GM21723 (cell line): ENCODE data around the gene PRDM16.

Source experiments
- ATAC-seq: cut with Tn5 transposase; IDR thresholded peaks from one replicate; pipeline ENCODE4 v1.9.1; 2021; ENCODE audit warnings: mild to moderate bottlenecking, moderate library complexity; ENCODE audit not compliant: unreplicated experiment

PRDM16 gene

DNA sequence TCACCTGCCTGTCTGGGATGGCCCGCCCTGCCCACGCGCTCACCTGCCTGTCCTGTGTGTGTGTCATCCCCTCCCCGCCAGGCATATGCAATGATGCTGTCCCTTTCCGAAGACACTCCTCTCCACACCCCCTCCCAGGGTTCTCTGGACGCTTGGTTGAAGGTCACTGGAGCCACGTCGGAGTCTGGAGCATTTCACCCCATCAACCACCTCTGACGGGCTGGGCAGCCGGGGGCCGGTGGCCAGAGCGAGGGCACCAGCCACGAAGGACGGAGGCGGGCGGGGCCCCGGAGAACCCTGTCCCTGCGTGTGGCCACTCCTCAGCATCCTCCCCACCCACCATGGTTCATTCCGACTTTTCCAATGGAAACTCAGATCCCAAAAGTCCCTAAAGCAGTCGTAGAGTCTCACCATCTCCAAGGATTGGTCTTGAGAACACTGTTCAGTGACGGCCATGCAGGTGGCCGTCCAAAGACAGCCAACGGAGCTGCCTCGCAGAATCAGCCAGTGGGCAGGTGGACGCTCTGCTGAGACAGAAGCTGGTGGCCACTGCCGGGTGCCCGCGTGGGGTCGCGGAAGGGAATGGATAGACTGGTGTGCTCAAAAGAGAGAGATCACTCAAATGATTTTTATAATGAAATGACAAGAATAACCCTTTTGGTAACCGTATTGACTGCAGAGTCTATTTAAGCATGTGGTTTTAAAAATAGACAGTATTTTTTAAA lies 364.8 kb downstream of the PRDM16 start:
- ATAC-seq = no peak

DNA sequence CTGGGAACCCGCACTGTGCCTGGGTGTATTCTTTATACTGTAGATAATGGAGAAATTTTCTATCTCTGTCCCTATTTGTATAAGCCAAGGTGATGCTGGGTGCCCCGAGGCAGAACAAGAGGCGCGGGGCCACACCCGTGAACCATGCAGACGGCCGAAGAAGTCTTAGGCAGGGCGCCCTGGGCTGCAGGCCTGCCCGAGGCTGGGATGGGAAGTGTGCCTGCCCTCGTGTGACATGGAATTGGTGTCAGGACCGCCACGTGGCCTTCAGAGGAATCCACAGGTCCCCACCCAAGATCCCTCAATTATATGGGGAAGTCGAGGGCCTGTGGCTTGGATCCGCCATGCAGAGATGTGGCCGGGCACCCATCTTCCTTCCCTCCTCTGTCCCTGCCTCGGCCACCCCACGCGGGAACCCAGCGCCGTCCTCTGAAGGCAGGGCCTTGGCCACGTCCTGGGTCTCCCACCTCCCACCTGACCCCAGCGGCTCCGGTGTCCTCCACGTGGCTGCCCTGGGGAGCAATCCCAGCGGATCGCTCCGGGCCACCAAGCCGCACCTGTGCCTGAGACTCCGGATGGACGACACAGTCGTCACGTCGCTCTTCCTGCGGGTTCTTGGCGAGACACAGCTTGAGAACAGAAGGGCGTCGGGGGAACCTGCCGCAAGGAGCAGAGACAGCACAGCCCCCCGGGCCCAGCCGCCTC lies 365.6 kb downstream of the PRDM16 start:
- ATAC-seq = no peak

DNA sequence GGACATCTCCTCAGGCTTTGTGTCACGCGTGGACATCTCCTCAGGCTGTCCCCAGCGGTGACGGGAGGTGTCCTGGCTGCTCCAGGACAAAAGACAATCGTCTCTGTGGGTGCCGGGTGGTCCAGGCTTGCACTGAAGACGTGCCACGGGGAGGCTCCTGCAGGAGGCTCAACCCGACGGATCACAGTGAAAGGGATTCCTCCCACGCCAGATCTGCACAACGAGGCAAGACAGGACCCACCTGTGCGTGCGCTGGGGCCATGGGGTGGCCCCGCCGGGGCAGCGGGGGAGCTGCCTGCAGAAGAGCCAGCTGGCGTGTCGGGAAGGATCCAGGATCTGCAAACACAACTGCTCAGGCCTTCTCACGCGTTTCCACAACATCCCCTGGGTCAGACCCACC lies 366.7 kb downstream of the PRDM16 start:
- ATAC-seq = no peak

DNA sequence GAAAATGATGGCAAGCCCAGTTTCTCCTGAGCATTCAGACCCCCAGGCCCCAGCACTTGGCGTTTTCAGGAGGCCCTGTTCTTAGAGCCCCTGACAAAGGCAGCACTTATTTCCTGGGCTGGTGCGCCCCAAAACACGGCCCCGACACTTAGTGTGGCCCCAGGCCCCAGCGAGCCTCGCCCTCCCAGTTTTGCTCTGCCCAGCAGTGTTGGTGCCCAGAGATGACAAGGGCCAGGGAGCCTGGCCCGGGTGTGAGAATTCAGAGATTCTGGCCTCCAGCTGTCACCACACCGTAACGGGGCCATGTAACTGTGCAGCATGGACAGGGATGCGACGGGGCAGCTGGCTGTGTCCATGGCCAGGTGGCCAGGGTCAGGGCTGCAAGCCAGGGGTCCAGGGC lies 367.4 kb downstream of the PRDM16 start:
- no peak for ATAC-seq

DNA sequence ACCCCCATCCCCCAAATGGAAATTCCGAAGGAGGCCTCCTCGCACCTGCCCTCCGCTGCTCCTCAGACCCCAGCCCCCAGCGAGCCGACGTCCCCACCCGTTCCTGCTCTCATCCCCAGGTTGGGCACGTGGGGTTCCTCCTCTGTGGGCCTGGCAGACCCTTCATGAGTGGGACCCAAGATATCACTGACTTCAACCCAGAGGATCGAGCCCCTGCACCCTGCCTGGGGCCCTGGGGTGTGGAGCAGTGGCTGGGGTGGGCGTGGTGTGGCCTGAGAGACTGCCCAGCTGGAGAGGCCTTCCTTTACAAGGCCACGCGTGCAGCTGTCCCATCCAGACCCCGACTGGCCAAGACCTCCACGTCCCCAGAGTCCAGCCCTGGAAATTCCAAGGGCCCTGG lies 367.9 kb downstream of the PRDM16 start:
- no peak for ATAC-seq

DNA sequence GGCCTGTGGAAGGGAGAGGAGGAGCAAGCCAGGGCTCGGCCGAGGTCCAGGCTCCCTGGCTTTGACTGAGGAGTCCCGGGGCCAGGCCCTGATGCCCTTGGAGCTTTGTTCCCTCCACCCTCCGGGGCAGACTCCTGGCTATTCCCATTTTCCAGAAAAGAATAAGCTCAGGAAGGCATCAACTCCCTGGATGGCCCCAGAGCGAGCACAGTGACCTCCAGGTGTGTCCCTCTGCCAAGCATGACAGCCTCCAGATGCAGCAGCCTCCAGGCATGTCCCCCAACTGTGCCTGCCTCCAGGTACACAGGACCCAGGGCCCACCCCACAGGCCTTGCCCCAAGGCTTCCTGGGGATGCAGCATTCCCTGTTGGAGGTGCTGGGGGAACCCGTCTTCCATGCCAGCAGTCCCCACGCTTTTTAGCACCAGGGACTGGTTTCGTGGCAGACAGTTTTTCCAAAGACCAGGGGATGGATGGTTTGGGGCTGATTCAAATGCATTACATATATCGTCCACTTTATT lies 369.7 kb downstream of the PRDM16 start:
- ATAC-seq = no peak

DNA sequence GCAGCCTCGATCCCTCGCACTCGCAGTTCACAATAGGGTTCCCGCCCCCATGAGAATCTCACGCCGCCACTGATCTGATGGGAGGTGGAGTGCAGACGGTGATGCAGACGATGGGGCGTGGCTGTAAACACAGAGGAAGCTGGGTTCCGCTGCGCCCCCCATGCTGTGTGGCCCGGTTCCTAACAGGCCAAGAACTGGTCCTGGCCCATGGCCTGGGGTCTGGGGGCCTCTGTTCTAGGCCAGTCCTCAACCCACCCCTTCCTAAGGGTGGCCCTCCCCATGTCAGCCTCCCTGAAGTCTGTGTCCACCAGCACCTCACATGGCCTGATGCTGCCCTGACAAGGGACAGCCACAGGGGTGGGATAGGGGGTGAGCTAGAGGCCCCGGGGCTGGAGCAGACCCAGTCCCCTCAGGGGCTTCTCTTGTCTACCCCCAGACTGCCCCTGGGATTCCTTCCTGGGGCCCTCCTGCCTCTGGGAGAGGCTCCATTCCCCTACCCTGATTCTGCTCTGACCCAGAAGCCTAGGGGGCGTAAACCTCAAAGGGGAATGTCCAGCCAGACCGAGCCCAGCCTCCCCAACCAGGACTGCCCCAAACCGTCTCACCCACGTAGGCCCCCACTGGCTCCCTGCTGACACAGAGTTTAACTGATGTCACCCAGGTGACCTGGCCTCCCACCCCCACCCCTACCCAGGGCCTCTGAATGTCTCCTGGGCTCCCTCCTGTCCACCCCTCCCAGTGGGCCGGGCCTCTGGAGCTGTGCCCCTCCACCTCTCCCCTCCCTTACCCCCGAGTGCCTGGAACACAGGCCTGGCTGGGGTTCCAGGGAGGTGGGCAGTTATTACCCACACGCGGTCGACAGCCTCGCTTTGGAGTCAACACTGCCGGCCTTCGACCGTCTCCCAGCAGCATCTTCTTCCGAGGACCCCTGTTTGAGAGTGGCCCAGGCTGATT lies 370.6 kb downstream of the PRDM16 start:
- no peak for ATAC-seq

DNA sequence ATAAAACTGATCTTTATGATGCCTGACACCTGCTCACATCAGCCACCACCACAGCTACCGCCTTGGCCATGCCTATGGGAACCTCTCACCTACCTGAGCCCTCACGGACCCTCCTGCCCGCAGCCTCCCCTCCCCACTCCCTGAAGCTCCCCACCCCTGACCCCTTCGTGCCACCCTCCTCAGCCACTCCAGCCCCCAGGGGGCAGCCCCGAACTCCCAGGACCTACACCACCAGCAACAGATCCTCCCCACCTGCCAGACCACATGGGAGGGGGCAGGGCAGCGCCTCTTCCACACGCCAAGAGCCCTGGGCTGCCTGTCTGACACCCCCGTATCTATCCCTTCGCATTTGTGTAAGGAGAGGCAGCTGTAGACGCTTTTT lies 371.3 kb downstream of the PRDM16 start:
- ATAC-seq = no peak

DNA sequence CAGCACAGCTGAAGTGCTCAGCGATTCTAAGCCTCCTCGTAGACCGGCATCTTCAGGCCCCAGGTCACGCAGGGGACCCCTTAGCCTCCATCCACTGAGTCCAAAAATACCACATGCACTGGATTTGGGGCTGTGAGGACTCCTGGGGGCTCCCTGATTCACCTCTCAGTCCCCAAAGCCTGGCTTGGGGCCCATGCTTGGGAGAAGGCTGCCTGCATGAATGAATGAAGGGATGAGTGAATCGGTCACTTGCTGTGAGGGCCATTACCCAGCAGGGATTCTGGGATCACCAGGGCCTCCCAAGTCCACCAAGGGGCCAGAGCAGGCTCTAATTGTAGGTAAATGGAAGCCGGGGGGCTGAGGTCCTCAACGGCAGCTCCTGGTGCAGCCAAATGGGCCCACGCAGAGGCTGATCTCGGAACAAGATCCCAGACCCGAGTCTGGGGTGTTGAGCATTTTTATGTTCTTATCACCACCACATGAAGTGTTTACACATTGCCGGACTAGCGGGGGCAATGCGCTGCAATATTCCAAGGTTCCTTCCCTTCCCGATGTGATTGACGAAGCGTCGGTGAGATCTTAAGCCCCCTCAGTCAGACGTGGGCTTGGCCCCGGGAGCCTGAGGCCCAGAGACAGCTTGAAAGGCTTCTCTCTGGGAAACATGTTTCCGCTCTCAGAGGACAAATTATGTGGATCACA lies 371.9 kb downstream of the PRDM16 start:
- no peak for ATAC-seq

DNA sequence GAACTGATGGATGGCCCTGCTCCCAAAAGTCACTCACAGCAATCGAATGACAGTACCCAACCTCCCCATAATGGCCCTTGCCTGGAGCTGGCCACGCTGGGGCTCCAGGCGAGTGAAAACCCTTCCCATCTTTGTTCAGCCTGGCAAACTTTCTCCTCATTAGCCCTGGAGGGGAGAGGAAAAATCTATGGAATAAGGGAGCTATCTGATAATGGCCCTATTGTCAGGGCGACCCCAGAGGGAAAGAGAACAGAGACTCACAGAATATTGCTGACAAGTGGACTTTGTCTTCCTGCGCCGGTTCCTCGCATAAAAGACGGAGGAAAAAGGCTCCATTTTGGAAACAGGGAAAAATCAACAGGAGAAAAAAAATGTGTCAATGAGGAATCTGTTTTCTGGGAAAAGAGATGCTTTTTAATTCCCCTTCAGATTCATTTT lies 372.4 kb downstream of the PRDM16 start:
- ATAC-seq = no peak

DNA sequence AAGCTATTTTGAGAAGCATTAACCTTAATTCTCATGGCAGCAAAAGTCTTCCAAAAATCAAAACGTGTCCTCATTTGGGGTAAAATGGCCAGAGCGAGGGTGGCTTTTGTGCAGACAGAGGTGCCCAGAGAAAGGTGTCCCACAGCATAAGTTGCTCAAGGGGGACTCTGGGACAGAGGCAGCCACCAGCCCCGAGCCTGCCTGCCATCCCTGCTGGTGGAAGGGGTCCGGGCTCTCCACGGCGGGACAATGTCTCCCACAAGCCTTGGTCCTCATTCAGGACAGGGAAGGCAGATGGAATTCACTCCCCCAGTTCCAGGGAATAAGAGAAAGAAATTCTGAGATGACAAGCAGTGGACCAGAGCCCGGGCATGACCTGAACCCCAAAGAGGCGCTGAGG lies 372.9 kb downstream of the PRDM16 start:
- ATAC-seq = no peak

DNA sequence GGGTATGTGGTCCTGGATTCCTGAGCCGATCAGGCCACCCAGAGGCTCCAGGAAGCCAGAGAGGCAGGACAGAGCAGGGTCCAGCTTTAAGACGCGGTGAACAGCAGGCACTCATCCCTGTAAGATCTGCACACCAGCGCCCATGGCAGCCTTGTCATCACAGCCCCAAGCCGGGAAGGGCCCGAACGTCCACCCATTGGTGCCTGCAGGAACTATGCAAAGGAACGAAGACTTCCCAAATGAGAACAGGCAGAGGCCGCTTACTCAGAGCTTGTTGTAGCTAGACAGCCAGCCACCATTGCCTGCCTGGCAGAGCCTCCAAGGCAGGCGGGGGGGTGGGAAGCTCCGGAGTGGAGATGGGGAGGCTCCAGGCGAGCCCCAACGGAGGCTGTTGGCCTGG lies 373.3 kb downstream of the PRDM16 start:
- ATAC-seq = no peak

DNA sequence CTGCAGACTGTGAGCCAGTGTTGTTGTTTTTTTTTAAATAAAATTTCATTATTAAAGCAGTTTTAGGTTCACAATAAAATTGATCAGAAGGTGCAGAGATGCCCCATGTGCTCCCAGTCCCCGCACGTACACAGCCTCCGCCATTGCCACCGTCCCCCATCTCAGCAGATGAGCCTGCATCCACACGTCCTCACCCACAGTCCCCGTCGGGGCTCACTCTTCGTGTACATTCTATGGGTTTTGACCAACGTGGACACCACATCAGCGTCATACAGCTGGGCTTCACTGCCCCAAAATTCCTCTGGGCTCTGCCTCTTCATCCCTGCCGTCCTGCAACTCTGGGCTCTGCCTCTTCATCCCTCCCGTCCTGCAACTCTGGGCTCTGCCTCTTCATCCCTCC lies 373.9 kb downstream of the PRDM16 start:
- ATAC-seq = no peak

DNA sequence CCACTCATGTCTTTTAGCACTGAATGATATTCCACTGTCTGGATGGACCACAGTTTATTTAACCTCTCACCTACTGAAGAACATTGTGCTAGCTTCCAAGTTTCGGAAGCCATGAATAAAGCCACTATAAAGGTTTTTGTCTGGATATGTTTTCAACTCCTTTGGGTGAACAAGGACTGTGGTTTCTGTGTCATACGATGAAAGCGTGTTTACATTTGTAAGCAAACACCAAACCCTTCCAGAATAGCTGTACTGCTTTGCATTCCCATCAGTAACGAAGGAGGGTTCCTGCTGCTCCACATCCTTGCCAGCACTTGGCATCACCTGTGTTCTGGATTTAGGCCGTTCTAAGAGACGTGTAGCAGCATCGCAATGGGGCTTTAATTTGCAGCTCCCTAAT lies 374.8 kb downstream of the PRDM16 start:
- no peak for ATAC-seq

DNA sequence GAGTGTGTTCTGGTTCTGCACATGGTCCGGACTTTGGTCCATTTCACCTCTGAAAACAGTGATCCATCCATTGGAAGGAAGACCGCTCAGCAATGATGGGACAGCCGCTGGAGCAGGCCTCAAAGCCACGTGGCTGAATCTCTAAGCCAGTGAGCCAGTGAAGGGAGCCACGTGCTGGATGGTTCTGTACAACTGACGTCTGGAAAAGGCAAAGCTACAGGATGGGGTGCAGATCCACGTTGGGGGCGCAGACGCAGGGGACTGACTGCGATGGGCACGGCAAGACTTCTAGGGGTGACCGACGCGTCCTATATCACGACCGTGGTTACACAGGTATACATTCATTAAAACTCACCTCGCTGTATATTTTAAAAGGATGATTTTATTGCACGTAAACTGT lies 375.3 kb downstream of the PRDM16 start:
- no peak for ATAC-seq

DNA sequence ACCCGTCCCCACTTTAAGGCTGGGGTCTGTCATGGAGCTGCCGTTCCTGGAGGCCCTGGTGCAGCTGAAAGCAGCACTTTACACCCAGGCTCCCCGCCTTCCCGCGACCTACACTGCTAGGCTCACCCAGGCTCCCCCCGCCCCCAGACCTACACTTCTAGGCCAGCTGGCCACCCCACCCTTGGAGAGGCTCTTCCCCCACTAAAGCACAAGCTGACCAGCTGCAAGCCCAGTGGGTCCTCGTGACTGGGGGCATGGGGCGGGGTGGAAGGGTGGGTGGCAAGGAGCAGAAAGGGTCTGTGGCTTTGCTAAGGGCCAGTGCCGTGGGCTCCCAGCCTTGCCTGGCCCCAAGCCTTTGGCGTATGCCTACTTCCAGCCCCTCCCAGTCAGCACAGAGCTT lies 375.7 kb downstream of the PRDM16 start:
- no peak for ATAC-seq

DNA sequence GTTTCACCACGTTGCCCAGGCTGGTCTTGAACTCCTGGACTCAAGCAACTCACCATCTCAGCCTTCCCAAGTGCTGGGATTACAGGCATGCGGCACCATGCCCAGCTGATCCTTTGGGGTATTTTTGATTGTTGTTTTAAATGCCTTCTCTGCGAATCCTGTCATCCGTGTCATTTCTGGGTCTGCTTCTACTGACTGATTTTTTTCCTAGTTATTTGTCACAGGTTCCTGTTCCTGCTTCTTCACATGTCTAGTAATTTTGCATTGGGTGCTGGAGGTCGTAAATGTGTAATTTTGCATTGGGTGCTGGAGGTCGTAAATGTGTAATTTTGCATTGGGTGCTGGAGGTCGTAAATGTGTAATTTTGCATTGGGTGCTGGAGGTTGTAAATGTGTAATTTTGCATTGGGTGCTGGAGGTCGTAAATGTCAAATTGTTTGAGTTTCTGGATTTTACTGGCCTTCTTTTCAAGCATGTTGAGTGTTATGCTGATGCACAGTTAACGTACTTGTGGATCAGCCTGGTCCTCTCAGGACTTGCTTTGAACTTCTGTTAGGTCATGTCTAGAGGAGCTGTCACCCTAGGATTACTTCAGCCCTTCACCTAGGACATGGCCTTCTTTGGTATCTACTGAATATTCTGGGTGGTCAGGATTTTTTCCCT lies 381.3 kb downstream of the PRDM16 start:
- ATAC-seq = no peak

DNA sequence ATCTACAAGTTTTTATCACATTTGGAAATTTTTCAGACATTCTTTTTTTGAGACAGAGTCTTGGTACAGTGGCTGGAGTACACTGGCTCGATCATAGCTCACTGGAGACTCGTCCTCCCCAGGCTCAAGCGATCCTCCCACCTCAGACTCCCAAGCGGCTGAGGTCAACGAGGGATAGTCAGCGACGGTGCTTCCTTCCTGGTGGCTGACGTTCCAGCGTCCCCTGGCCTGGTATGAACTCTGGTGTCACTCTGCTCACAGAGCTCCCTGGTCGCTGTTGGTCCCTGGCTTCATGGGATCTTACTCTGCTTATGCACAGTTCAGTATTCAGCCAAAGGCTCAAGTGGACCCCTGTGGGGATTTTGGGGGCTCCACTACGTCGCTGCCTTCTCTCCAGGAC lies 382.0 kb downstream of the PRDM16 start:
- ATAC-seq = no peak

DNA sequence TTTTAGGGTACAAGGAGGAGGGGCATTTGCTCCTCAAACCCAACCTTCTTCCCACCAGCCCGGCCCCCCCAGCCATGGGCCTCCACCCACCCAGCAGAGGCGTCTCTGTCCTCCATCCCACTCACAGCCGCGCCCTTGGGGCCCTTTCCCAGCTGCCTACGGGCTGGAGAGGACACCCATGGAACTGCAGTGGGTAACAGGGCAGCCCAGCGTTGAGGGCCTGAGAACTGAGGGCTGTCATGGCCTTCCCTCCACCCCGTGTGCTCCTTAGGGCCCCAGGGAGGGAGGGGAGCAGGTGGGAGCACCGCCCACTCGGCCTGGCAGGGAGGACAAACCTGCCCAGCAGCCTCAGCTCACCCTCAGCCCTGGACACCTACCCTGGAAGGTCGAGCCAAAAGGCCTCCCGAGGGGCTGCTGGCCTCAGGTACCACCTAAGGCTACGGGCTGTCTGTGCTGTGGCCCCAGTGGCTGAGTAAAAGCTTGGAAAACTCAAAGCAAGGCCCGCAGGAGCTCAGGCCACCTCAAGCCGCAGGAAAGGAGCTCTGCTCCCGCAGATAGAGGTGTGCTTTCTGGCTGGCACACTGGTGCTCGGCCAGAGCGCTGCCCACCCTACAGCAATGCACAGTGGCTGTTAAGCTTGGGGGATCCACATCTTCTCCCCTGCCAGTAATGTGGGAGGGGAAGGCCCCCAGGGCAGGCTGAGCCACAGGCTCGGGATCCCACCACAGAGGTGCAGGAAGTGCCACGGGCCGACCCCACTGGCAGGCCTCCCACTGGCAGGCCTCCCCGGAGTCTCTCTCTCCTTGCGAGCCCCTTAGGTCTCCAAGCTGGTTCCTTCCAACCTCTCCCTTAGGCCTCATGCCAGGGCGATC lies 383.2 kb downstream of the PRDM16 start:
- no peak for ATAC-seq
